Upper lobe of left lung (tissue), 4 donors: ENCODE measurements around the gene PRKCE.

Source experiments
- CTCF ChIP-seq, 6 experiments: fragments of 450-650 bp in 4 of 6; fragments of 200-600 bp in 2 of 6; sonication (generic) in 2 of 6; IDR thresholded peaks; one replicate each; pipeline ENCODE4 v1.5.1; 2016 to 2019; ENCODE audit warnings: antibody characterized with exemption in 6 of 6
- POLR2A ChIP-seq, 4 donors: fragments of 450-650 bp; IDR thresholded peaks; one replicate each; pipeline ENCODE4 v1.5.1; 2016 to 2017; ENCODE audit warnings: antibody characterized with exemption in 4 of 4, mild to moderate bottlenecking in 2 of 4
- POLR2AphosphoS5 ChIP-seq, 2 donors: sonication (generic); formaldehyde crosslinking; IDR thresholded peaks; one replicate each; pipeline ENCODE4 v1.5.1; 2017; ENCODE audit warnings: antibody characterized with exemption in 2 of 2

- TF ChIP-seq CTCF (IDR thresholded peaks at IDR 0.05) (no peak), POLR2AphosphoS5 (IDR thresholded peaks at IDR 0.05) (no peak), POLR2A (IDR thresholded peaks at IDR 0.05) (no peak)
Observed at GRCh38 chr2:45649462-45649857, 2.0 kb upstream of the PRKCE start.
